D721Med (cell line): Measurements from ENCODE around the gene SYT11.

ENCODE experiments used
- DNase-seq: peaks from one replicate; pipeline ENCODE4 v3.0.0; 2011; ENCODE audit warnings: low spot score; ENCODE audit not compliant: insufficient read length
- FAIRE-seq: peaks from 2 replicates; lab custom pipeline; 2011; peaks lifted over from hg19 to GRCh38; lab: Jason Lieb, UNC
- TF ChIP-seq, protein P1 (sequence below): IDR thresholded peaks from 2 replicates; pipeline ENCODE4 v1.5.1; 2012; ENCODE audit warnings: mild to moderate bottlenecking, control low read depth; ENCODE audit not compliant: insufficient read depth; ENCODE audit errors: missing control alignments

Gene SYT11

GRCh38 chr1:155899683-155900082 lies 40.3 kb downstream of the SYT11 start:
- TF ChIP-seq, protein P1, sequence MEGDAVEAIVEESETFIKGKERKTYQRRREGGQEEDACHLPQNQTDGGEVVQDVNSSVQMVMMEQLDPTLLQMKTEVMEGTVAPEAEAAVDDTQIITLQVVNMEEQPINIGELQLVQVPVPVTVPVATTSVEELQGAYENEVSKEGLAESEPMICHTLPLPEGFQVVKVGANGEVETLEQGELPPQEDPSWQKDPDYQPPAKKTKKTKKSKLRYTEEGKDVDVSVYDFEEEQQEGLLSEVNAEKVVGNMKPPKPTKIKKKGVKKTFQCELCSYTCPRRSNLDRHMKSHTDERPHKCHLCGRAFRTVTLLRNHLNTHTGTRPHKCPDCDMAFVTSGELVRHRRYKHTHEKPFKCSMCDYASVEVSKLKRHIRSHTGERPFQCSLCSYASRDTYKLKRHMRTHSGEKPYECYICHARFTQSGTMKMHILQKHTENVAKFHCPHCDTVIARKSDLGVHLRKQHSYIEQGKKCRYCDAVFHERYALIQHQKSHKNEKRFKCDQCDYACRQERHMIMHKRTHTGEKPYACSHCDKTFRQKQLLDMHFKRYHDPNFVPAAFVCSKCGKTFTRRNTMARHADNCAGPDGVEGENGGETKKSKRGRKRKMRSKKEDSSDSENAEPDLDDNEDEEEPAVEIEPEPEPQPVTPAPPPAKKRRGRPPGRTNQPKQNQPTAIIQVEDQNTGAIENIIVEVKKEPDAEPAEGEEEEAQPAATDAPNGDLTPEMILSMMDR = no peak
- DNase-seq (no peak), FAIRE-seq (no peak)

DNA sequence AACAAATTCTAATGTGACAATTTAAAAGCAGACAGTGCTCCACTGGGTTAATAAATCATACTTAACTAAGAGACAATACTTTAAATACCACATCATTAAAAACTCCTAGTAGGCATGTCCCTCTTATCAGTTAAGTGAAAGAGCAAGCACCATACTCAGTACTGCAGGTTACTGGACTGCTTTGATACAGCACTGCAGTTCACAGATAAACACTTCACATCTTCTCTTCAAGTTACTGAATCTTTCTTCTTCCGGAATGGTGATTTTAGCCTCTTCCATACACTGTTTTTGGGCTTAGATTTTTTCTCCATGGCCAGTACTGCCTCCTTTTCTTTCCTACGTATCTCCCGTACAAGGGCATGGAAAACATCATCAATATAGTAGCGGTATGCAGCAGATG lies 40.8 kb downstream of the SYT11 start:
- no peak for FAIRE-seq
- TF ChIP-seq, protein P1 = no peak

GRCh38 chr1:155904261-155904660 lies 44.9 kb downstream of the SYT11 start:
- TF ChIP-seq, protein P1 = no peak
- no peak for FAIRE-seq
- DNase-seq = no peak

More for the DNA sequence above, 40.8 kb downstream of the SYT11 start:
- no peak for DNase-seq

- TF ChIP-seq, protein P1 = no peak
- DNase-seq (no peak), FAIRE-seq (no peak)
These were observed 50.5 kb downstream of the SYT11 start for GRCh38 chr1:155909894-155910293.

GRCh38 chr1:155910621-155911121 lies 51.3 kb downstream of the SYT11 start:
- DNase-seq (no peak), FAIRE-seq (no peak)
- TF ChIP-seq, protein P1 = peak; percentile 18

GRCh38 chr1:155911156-155912055 lies 52.0 kb downstream of the SYT11 start, which contains the start of gene RIT1:
Gene RIT1 (minus strand): TSS chr1:155911349. CDS start chr1:155910761, 588 bp downstream.
- TF ChIP-seq, protein P1 = no peak
- FAIRE-seq = no peak
- DNase-seq = peak; percentile 63
